ENCODE results near the gene SRSF1. TPM values are rescaled to one million over a fixed set of nuclear protein-coding genes. Genes with fewer than 3 reads are reported as not detected.
"Not testable (repeated sequence)": the region's sequence is repeated elsewhere in the genome, so short reads cannot be mapped to it uniquely, and the experiment has no call there.

The SRSF1 gene
- total RNA-seq, 2 experiments from 2014 or later, result 314 to 323 TPM

GRCh38 chr17:57982452-57983170, 24.4 kb downstream of the SRSF1 start:
- Mint-ChIP-seq H3K27ac (no peak overlapping the region), H3K4me1 (peaks cover 40% of the 10 kb centered on the region), H3K4me3 (no peak overlapping the region), H3K36me3 (peaks cover 25% of the 10 kb centered on the region), H3K9me3 (no peaks in the 10 kb centered on the region), H3K27me3 (no peaks in the 10 kb centered on the region)
- DNase-seq (no peak), ATAC-seq (ENCODE audit: low read depth) (no peak)
- POLR2A ChIA-PET, result no interaction called here

- H3K36me3 Mint-ChIP-seq, result peaks cover 31% of the 10 kb centered on the region
- no peak overlapping the region for H3K4me3 Mint-ChIP-seq
- DNase-seq, result no peak
- H3K4me1 Mint-ChIP-seq, result peaks cover 27% of the 10 kb centered on the region
- no peak overlapping the region for H3K27ac Mint-ChIP-seq
- no peaks in the 10 kb centered on the region for H3K27me3 Mint-ChIP-seq
- POLR2A ChIA-PET, result no interaction called here
- no peaks in the 10 kb centered on the region for H3K9me3 Mint-ChIP-seq
- ATAC-seq (ENCODE audit: low read depth), result no peak
These were observed 26.5 kb downstream of the SRSF1 start for GRCh38 chr17:57980522-57980921.

- ATAC-seq (ENCODE audit: low read depth) (no peak), DNase-seq (no peak)
- H3K9me3 Mint-ChIP-seq, result no peaks in the 10 kb centered on the region
- H3K4me1 Mint-ChIP-seq, result peaks cover 15% of the 10 kb centered on the region
- H3K27ac Mint-ChIP-seq, result no peak overlapping the region
- H3K4me3 Mint-ChIP-seq, result no peak overlapping the region
- peaks cover 35% of the 10 kb centered on the region for H3K36me3 Mint-ChIP-seq
- H3K27me3 Mint-ChIP-seq, result no peaks in the 10 kb centered on the region
- POLR2A ChIA-PET, result interaction anchor here (0.7 to 1.2 kb wide), 2 partner anchors 14 to 30 kb away, joined by 3 read pairs; no protein-coding TSS in a partner anchor
These were observed 28.0 kb downstream of the SRSF1 start for GRCh38 chr17:57979076-57979475.

GRCh38 chr17:57976594-57976993, 30.5 kb downstream of the SRSF1 start:
- Mint-ChIP-seq H3K4me1 (peaks cover 5% of the 10 kb centered on the region), H3K27me3 (no peaks in the 10 kb centered on the region), H3K9me3 (no peaks in the 10 kb centered on the region), H3K36me3 (peaks cover 26% of the 10 kb centered on the region), H3K4me3 (no peak overlapping the region), H3K27ac (no peak overlapping the region)
- POLR2A ChIA-PET, result interaction anchor here (0.5 to 1.2 kb wide), 2 partner anchors 31 to 33 kb away, joined by 4 read pairs; partner anchors contain the start of gene SRSF1
- no peak for DNase-seq
- ATAC-seq (ENCODE audit: low read depth), result no peak

- ATAC-seq (ENCODE audit: low read depth), result no peak
- DNase-seq, result no peak
- Mint-ChIP-seq H3K4me3 (no peak overlapping the region), H3K4me1 (peaks cover 1% of the 10 kb centered on the region), H3K27ac (no peak overlapping the region), H3K36me3 (peaks cover 23% of the 10 kb centered on the region), H3K9me3 (no peaks in the 10 kb centered on the region), H3K27me3 (no peaks in the 10 kb centered on the region)
- POLR2A ChIA-PET, result interaction anchor here (0.8 kb wide), 1 partner anchor 127 kb away, joined by 3 read pairs; no protein-coding TSS in a partner anchor
These were observed 32.0 kb downstream of the SRSF1 start for GRCh38 chr17:57975044-57975443.

- H3K4me3 Mint-ChIP-seq; H3K27me3 Mint-ChIP-seq; ATAC-seq (ENCODE audit: low read depth); DNase-seq; H3K27ac Mint-ChIP-seq; H3K4me1 Mint-ChIP-seq; H3K9me3 Mint-ChIP-seq: not testable (repeated sequence)
- H3K36me3 Mint-ChIP-seq, result peaks cover 22% of the 10 kb centered on the region
- POLR2A ChIA-PET, result interaction anchor here (0.8 kb wide), 1 partner anchor 126 kb away, joined by 3 read pairs; no protein-coding TSS in a partner anchor
These were observed 32.8 kb downstream of the SRSF1 start for GRCh38 chr17:57974053-57974824.

- ATAC-seq (ENCODE audit: low read depth), result no peak
- POLR2A ChIA-PET, result no interaction called here
- no peaks in the 10 kb centered on the region for H3K9me3 Mint-ChIP-seq
- H3K4me1 Mint-ChIP-seq, result no peaks in the 10 kb centered on the region
- H3K4me3 Mint-ChIP-seq, result no peak overlapping the region
- no peak for DNase-seq
- no peaks in the 10 kb centered on the region for H3K27me3 Mint-ChIP-seq
- H3K36me3 Mint-ChIP-seq, result peaks cover 13% of the 10 kb centered on the region
- no peak overlapping the region for H3K27ac Mint-ChIP-seq
These were observed 34.9 kb downstream of the SRSF1 start for GRCh38 chr17:57972151-57972550.

- no peaks in the 10 kb centered on the region for H3K4me1 Mint-ChIP-seq
- H3K27me3 Mint-ChIP-seq, result no peaks in the 10 kb centered on the region
- no peak for ATAC-seq (ENCODE audit: low read depth)
- POLR2A ChIA-PET, result interaction anchor here (1.5 kb wide), 1 partner anchor 25 kb away, joined by 3 read pairs; no protein-coding TSS in a partner anchor
- peaks cover 13% of the 10 kb centered on the region for H3K36me3 Mint-ChIP-seq
- no peak overlapping the region for H3K4me3 Mint-ChIP-seq
- no peaks in the 10 kb centered on the region for H3K9me3 Mint-ChIP-seq
- no peak for DNase-seq
- H3K27ac Mint-ChIP-seq, result no peak overlapping the region
These were observed 35.5 kb downstream of the SRSF1 start for GRCh38 chr17:57971572-57971971.

GRCh38 chr17:57970710-57971109, 36.3 kb downstream of the SRSF1 start:
- Mint-ChIP-seq H3K9me3 (no peaks in the 10 kb centered on the region), H3K4me3 (no peak overlapping the region), H3K4me1 (no peaks in the 10 kb centered on the region), H3K27ac (peak overlapping the region; percentile 15), H3K36me3 (peaks cover 6% of the 10 kb centered on the region), H3K27me3 (no peaks in the 10 kb centered on the region)
- DNase-seq, result no peak
- POLR2A ChIA-PET, result interaction anchor here (1.5 kb wide), 1 partner anchor 26 kb away, joined by 3 read pairs; no protein-coding TSS in a partner anchor
- no peak for ATAC-seq (ENCODE audit: low read depth)

GRCh38 chr17:57968456-57968855, 38.6 kb downstream of the SRSF1 start:
- no peaks in the 10 kb centered on the region for H3K4me1 Mint-ChIP-seq
- H3K36me3 Mint-ChIP-seq, result no peaks in the 10 kb centered on the region

GRCh38 chr17:57966875-57967274, 40.2 kb downstream of the SRSF1 start:
- Mint-ChIP-seq H3K27me3 (peaks cover 13% of the 10 kb centered on the region), H3K27ac (no peak overlapping the region), H3K9me3 (no peaks in the 10 kb centered on the region), H3K36me3 (no peaks in the 10 kb centered on the region), H3K4me3 (no peak overlapping the region), H3K4me1 (no peaks in the 10 kb centered on the region)
- ATAC-seq (ENCODE audit: low read depth) (no peak), DNase-seq (no peak)
- POLR2A ChIA-PET, result no interaction called here

More at GRCh38 chr17:57968456-57968855, 38.6 kb downstream of the SRSF1 start:
- Mint-ChIP-seq H3K27me3 (peaks cover 8% of the 10 kb centered on the region), H3K27ac (no peak overlapping the region), H3K9me3 (no peaks in the 10 kb centered on the region), H3K4me3 (no peak overlapping the region)
- POLR2A ChIA-PET, result no interaction called here
- ATAC-seq (ENCODE audit: low read depth), result no peak
- no peak for DNase-seq

- Mint-ChIP-seq H3K27me3 (peaks cover 14% of the 10 kb centered on the region), H3K4me1 (no peaks in the 10 kb centered on the region), H3K4me3 (no peak overlapping the region), H3K36me3 (no peaks in the 10 kb centered on the region), H3K27ac (no peak overlapping the region), H3K9me3 (no peaks in the 10 kb centered on the region)
- no peak for ATAC-seq (ENCODE audit: low read depth)
- DNase-seq, result no peak
- POLR2A ChIA-PET, result no interaction called here
These were observed 40.8 kb downstream of the SRSF1 start for GRCh38 chr17:57966246-57966645.

- DNase-seq (no peak), ATAC-seq (ENCODE audit: low read depth) (no peak)
- no peaks in the 10 kb centered on the region for H3K9me3 Mint-ChIP-seq
- no peaks in the 10 kb centered on the region for H3K36me3 Mint-ChIP-seq
- no peak overlapping the region for H3K27ac Mint-ChIP-seq
- H3K4me1 Mint-ChIP-seq, result no peaks in the 10 kb centered on the region
- H3K27me3 Mint-ChIP-seq, result peaks cover 20% of the 10 kb centered on the region
- POLR2A ChIA-PET, result no interaction called here
- no peak overlapping the region for H3K4me3 Mint-ChIP-seq
These were observed 41.4 kb downstream of the SRSF1 start for GRCh38 chr17:57965521-57966160.
